NCI-H1092 (cell line): ENCODE measurements around the gene SNRNP48.

ENCODE experiments used
- DNase-seq: peaks from one replicate; lab custom pipeline; 2025; lab: John Stamatoyannopoulos, UW

Gene SNRNP48

DNA sequence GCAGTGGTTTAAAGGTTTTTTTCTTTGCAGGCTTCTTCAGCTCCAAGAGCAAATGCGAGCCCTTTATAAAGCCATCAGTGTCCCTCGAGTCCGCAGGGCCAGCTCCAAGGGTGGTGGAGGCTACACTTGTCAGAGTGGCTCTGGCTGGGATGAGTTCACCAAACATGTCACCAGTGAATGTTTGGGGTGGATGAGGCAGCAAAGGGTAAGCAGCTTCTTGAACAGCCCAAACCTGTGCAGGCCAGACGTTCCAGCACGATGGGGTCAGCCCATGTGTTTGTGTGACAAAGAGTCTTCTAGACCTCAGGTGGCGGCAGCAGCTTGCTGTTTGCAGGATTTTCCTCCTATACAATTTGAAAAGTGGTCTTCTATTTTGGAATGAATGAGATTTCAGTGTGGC lies 30.8 kb upstream of the SNRNP48 start:
- DNase-seq = no peak

DNA sequence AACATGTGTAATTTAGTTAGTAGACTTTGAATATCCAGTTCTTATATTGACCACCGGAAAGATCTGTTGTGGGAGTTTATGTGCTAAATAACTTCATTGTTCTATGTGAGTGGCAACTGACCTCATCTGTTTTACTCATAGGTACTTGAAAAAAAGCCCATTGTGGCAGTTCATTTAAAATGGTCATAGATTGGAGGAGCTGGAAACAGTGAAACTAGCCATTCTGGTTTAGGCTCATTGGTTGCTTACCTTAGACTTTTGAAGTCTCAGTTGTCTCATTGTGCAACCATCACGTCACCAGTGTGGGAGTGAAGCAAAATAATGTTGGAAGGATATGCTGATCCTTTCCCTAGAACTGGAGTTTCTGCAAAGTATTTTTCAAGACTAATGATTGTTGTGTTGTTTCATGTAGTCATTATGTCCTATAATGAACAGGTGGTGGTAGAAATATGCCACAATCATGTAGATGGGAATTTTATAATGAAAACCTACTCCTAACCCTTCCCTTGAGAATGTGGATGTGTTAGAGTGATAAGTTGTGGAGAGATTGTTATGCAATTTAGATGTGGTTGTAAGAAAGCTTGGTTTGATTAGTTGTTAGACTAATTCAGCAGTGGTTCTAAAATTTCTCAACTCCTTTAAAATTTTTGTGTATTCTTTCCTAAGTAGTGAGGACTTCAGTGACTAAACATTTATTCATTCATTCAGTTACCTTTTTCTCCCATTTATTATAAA lies 30.2 kb upstream of the SNRNP48 start:
- DNase-seq = no peak

DNA sequence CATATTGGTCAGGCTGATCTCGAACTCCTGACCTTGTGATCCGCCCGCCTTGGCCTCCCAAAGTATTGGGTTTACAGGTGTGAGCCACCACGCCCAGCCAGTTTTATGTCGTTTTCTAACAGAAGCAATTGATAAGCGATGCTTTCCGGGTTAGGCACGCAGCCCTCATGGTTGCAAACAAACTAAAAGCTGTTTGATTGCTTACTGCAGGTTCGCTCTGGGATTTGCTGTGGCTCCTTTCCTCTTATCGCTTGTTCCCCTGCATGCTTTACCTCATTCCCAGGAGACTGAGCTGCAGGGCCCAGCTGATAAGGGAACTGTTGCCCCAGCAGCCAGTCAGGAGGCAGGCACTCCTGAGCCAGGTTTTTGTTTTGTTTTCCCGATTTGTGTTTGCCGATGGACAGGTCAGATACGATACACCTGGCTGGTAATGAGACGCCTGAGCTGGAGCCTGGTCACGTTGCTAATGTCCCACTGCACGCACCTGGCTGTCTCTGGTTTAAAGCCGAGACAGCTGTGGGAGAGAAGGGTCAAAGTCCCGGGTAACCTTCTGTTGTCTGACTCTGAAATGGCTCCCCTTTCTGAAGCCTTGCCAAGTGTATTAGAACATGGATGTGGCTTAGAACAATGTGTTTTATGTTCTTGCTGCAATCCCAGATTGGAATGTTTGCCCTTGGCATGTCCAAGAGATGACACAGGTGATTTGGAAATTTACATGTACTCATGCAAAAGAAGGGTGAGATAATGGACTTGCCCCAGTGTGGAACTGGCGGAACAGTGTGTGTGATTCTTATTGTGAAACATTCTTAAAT lies 28.6 kb upstream of the SNRNP48 start:
- peak; percentile 18 for DNase-seq

DNA sequence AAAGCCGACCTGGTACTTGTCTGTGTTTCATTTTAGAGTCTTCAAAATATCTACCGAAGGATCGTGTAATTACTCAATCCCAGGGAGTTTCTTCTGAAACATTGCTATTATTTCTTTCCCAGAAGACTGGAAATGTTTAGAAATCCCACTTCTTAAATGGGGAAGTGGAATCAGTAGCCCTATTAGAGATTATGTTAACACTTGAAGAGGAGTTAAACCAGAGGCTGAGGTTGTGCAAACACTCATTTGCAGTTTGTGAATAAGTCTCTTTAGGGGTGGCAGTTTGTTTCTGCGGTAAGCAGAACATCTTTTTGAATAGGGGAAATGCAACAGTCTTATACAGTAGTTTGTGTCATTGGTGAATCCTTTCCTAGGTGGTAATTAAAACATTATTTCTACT lies 27.2 kb upstream of the SNRNP48 start:
- no peak for DNase-seq

DNA sequence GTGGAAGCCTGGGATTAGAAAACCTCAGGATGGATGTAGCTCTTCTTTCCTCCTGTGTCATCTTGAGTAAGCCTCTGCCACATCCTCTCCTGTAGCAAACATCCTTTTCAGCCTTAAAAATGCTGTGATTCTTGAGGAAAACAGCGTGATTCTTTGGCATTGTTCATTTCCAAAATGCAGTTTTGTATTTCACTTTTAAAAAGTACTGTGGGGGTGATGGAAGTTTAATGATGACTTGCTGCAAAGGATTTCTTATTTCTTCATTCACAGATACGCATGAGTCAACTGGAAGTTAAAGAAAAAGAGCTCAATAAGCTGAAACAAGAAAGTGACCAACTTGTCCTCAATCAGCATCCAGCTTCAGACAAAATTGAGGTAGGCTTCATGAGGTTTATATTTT lies 23.9 kb upstream of the SNRNP48 start:
- DNase-seq = no peak

DNA sequence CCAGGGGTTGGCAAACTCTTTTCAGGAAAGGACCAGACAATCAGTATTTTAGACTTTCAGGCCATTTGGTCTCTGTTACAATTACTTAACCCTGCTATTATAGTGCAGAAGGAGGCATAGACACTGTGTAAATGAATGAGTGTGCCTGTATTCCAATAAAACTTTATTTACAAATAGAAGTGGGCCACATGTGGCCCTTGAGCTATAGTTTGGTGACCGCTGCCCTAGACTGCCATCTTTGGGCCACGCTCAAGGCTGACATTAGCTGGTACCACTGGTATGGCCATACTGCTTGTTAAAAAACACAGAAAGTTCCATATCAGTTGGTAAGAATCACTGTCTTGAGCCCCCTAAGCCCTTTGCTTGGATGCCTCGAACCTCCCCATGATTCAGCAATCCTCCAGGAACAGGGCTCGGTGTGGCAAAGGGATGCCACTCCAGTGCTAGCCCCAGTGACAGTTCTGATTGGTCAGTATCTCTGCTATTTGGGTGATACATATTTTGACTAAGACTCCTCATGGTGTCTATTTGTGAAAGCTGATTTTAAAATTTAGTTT lies 23.3 kb upstream of the SNRNP48 start:
- DNase-seq = no peak

DNA sequence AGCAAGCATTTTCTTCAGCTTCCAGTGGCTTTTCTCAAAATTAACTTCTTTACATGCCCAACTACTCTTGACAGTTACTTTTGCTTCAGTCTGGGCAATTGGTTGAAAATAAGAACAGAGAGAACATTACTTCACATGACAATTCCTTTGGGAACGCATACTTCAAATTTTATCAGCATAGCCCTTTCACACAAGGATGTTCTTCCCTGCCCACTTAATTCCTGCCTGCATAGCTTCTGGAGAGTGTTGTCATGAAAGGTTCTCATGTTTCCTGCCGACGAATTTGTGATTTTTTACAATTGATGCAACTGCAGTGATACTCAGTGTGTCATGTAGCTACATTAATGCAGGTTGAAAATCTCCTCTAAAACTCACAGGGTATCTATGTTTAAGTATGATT lies 22.0 kb upstream of the SNRNP48 start:
- no peak for DNase-seq

DNA sequence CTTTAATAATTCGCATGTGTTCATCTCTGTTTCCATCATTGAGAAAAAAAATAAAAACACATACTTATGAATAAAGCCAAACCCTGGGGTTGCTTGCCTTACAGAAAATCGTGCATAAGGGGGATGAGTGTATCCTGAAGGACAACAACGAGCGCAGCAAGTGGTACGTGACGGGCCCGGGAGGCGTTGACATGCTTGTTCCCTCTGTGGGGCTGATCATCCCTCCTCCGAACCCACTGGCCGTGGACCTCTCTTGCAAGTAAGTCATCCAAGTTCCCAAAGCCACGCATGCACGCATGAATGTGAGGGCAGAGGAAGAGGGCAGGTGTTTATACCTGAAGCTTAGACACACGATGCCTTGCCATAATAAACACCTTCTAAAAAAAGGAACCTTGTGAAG lies 20.9 kb upstream of the SNRNP48 start:
- DNase-seq = no peak

DNA sequence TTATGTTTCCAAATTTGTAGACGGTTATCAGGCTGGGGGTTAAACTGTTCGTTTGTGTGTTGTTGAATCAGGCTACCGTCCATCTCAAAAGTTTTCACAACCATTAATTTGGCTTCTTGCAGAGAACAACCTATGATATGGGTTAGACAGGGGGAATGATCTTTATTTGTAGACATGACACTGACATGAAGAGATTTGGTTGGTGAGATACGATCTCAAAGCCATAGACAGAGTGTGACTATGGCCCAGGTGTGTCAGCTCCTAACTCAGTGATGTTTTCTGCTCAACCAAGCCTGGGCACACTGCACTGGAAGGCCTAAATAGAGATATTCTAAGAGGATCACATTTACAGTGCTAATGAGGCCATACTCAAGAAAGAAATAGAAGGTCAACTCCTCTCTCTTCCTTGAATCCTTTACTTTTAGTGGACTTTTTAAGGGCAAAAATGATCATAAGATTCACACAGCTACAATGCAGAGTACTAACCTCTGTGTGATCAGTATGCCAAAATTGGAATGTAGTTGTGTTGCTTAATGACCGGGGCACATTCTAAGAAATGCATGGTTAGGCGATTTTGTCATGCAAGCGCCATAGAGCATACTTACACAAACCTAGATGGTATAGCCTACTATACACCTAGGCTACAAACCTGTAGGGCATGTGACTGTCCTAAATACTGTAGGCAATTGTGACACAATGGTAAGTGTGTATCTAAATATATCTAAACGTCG lies 17.6 kb upstream of the SNRNP48 start:
- DNase-seq = no peak

DNA sequence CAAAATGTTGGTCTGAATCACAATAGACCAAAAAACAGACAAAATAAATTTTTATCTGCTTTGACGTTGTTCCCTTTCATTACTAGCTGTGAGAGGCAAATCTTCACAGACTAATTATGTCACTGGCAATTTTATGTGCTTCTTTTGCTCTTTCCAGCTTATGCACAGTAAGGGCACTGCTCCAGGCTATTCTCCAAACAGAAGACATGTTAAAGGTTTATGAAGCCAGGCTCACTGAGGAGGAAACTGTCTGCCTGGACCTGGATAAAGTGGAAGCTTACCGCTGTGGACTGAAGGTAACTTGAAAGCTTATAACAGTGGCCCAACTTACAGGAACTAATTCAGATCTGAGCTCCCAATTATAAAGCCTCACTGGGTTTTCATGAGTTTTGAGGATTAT lies 15.5 kb upstream of the SNRNP48 start:
- DNase-seq = no peak

DNA sequence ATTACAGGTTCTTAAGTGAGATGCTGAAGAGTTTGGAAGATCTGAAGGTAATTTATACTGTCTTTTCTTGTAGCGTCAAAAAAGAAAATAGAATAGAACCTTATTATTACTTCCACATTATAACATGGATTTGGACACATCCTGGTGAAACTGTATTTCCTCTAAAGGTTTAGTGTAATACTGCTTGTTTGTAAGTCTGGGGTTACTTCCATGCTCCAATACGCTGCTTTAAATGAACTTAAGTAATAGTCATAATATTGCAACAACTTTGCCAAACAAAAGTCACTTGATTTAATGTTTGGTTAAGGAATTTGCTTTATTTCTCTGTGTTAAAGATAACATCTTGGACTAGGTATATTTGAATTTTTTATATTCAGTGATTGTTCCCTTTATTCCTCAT lies 11.5 kb upstream of the SNRNP48 start:
- no peak for DNase-seq

DNA sequence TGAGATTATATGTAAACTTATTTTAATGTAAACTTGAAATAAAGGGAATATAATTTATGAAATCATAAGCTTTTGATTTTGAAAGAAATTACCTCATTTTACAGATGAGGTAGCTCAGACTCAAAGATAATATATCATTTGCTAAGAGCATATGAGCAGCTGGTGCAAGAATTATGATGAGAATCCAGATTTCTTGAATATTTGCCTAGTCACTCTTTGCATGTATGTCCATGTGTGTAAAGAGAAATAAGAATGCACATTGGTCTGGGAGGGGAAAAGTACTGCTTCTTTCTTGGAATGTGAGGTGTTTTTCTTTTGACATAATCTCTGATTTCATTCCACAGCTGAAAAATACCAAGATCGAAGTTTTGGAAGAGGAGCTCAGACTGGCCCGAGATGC lies 11.1 kb upstream of the SNRNP48 start:
- DNase-seq = no peak

DNA sequence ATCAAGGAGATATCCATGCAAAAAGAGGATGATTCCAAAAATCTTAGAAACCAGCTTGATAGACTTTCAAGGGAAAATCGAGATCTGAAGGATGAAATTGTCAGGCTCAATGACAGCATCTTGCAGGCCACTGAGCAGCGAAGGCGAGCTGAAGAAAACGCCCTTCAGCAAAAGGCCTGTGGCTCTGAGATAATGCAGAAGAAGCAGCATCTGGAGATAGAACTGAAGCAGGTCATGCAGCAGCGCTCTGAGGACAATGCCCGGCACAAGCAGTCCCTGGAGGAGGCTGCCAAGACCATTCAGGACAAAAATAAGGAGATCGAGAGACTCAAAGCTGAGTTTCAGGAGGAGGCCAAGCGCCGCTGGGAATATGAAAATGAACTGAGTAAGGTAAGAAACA lies 10.1 kb upstream of the SNRNP48 start:
- no peak for DNase-seq

DNA sequence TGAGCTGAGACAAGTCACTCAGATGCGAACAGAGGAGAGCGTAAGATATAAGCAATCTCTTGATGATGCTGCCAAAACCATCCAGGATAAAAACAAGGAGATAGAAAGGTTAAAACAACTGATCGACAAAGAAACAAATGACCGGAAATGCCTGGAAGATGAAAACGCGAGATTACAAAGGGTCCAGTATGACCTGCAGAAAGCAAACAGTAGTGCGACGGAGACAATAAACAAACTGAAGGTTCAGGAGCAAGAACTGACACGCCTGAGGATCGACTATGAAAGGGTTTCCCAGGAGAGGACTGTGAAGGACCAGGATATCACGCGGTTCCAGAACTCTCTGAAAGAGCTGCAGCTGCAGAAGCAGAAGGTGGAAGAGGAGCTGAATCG lies 9.5 kb upstream of the SNRNP48 start:
- no peak for DNase-seq

DNA sequence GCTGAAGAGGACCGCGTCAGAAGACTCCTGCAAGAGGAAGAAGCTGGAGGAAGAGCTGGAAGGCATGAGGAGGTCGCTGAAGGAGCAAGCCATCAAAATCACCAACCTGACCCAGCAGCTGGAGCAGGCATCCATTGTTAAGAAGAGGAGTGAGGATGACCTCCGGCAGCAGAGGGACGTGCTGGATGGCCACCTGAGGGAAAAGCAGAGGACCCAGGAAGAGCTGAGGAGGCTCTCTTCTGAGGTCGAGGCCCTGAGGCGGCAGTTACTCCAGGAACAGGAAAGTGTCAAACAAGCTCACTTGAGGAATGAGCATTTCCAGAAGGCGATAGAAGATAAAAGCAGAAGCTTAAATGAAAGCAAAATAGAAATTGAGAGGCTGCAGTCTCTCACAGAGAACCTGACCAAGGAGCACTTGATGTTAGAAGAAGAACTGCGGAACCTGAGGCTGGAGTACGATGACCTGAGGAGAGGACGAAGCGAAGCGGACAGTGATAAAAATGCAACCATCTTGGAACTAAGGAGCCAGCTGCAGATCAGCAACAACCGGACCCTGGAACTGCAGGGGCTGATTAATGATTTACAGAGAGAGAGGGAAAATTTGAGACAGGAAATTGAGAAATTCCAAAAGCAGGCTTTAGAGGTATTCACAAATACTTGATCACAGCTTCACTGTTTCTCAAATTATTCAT lies 8.9 kb upstream of the SNRNP48 start:
- no peak for DNase-seq

DNA sequence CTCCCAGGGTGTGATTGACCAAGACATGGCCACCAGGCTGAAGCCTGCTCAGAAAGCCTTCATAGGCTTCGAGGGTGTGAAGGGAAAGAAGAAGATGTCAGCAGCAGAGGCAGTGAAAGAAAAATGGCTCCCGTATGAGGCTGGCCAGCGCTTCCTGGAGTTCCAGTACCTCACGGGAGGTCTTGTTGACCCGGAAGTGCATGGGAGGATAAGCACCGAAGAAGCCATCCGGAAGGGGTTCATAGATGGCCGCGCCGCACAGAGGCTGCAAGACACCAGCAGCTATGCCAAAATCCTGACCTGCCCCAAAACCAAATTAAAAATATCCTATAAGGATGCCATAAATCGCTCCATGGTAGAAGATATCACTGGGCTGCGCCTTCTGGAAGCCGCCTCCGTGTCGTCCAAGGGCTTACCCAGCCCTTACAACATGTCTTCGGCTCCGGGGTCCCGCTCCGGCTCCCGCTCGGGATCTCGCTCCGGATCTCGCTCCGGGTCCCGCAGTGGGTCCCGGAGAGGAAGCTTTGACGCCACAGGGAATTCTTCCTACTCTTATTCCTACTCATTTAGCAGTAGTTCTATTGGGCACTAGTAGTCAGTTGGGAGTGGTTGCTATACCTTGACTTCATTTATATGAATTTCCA lies 4.6 kb upstream of the SNRNP48 start:
- no peak for DNase-seq

DNA sequence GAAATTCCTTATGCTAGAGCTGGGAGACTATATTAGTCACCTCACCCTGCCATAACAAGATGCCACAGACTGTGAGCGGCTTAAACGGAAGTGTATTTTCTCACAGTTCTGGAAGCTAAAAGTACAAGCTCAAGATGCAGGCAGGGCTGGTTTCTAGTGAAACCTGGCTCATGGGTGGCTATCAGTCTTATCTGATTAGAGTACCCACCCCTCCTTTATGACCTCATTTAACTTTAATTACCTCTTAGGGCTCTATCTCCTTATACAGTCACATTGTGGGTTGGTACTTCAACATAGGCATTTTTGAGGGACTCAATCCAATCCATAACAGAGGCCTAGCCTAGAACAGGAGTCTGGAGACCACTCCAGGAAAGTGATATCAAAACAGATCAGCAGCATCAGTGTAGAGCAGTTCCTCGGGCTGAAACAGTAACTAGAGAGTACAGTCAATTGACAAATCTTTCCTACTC lies 2.3 kb upstream of the SNRNP48 start:
- no peak for DNase-seq

DNA sequence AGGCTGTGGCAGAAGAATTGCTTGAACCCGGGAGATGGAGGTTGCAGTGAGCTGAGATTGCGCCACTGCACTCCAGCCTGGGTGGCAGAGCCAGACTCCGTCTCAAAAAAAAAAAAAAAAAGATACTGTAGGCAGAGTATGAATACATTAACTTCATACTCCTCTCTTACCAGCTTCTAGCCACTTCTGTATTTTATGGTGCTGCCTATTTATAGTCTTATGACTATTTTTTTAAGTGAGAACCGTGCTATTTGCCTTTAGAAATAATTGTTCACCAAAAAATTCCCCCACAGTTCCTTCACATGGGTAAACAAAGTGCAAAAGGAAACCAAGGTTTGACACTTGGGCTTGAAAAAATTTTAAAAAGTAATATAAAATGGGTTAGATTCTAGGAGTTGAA lies 1.5 kb upstream of the SNRNP48 start:
- DNase-seq = no peak

DNA sequence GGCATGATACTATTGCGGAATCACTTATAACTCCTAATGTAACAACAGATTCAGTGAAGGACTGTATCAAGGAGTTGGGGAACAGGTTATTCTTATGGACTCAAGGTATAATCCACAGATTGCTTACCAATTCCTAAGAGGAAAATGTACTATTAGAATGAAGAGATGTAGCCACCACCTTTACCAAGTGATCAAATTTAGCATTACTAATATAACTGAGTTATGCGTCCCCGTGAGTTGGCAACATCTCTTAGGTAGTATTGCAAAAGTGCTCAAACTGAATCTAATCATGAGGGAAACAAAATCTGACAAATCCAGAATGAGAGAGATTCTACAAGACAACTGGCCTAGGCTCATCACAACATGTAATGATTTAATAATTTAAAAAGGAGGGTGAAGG lies 777 bp upstream of the SNRNP48 start:
- DNase-seq = no peak

DNA sequence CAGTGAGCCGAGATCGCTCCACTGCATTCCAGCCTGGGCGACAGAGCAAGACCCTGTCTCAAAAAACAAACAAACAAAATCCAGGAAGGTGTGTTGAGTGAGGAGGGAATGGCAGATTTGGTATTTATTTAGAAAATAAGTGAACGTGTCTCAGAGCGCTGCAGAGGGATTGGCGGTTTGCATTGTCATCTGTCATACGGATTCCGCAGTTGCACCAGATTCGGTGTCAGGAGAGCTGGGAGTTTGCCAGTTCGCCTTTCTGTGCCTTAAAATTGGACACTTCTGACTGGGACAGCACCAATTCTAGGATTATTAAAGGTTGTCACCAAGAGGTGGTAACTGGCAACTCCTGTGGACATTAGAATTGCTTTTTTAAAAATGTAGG lies 912 bp downstream of the SNRNP48 start:
- no peak for DNase-seq

DNA sequence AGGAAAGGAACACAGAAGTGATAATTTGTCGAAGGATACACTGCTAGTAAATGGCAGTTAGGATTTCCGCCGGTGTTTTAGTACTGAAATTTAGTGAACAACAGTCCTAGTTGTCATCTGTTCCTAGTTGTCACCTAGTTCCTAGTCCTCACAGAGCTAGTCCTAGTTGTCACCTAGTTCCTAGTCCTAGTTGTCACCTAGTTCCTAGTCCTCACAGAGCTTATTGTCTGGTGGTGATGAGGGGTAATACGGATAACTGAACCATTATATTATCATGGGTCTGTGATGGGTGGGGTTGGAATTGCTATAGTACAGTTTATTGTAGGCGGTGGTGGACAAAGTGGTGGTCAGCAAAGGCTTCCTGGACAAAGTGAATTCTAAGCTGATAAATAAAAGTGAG lies 1.8 kb downstream of the SNRNP48 start:
- DNase-seq = no peak

DNA sequence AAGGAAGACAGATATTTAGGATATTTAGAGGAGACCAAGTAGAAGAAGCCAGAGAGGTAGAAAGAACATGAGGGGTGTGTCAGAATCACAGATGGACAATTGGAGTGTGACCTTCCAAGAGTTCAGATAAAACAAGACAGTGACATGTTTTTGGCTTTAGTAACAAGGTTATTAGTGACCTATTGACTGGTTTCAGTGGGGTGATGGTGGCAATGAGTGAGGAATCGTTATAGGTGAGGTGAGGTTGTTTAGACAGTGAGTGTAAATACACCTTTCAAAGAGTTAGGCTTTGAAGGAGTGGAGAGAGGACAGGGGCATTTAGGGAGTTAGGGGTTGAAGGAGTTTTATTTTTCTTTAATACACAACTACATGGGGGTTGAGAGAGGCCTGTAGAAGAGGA lies 3.2 kb downstream of the SNRNP48 start:
- DNase-seq = no peak
